SK-N-MC (cell line): ENCODE data around the gene RIC8A.

ENCODE experiments used
- EZH2 ChIP-seq: fragments of 200-600 bp; sonication (generic); IDR thresholded peaks from one replicate; pipeline ENCODE4 v1.6.1; 2017; ENCODE audit warnings: antibody characterized with exemption
- POLR2AphosphoS5 ChIP-seq: IDR thresholded peaks from 2 replicates; pipeline ENCODE4 v1.6.1; 2012; ENCODE audit warnings: mild to moderate bottlenecking, low read depth, low read length, borderline replicate concordance

GRCh38 chr11:236774-237767 lies 29.6 kb downstream of the RIC8A start, which contains the start of gene PSMD13:
- peak; percentile 79 for TF ChIP-seq POLR2AphosphoS5
- no peak for TF ChIP-seq EZH2
